ENCODE measurements around the gene ATXN10. TPM values are rescaled to one million over a fixed set of nuclear protein-coding genes. Genes with fewer than 3 reads are reported as not detected.

The ATXN10 gene
- total and polyA plus RNA-seq, 2 of the 13 experiments (the other 11 are each of a cell fraction or from before 2014, with no cell fraction given), result 60.1 to 194 TPM

DNA sequence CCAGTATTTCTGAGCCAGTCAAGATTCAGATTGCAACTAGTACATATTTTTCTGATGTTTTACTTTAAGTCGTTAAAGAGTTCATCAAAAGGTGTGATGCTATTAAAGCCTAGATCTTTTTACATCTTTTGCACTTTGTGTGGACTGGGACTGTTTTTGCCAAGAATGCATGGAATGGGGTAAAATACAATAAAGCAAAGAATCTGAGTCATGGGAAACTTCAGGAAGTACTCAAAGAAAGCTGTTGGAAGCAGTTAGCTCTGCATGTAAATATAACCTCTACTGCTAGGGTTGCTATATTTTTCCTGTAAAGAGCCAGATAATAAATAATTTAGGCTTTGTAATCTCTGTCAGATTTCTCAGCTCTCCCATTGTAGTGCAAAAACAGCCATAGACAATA, 20.9 kb downstream of the ATXN10 start:
- no peak for FAIRE-seq
- no peak overlapping the region for H3K27ac ChIP-seq (ENCODE audit: extremely low read length, insufficient read depth, low read length)
- intact Hi-C loops (cut with micrococcal nuclease; ENCODE audit: unreplicated experiment), result no loop called here
- TF ChIP-seq NFATC3 (CRISPR knock-in tag; IDR thresholded peaks at IDR 0.05) (no peak), ZNF678 (CRISPR knock-in tag; IDR thresholded peaks at IDR 0.05) (no peak), KDM4B (CRISPR knock-in tag; IDR thresholded peaks at IDR 0.05) (no peak), TEAD3 (CRISPR knock-in tag; optimal IDR thresholded peaks at IDR 0.05; ENCODE audit: borderline replicate concordance) (peak; percentile 18), ZNF296 (CRISPR knock-in tag; conservative IDR thresholded peaks at IDR 0.05) (no peak), TBP (CRISPR knock-in tag; IDR thresholded peaks at IDR 0.05) (no peak), ELF3 (CRISPR knock-in tag; IDR thresholded peaks at IDR 0.05) (0 out of 2 replicates have a peak, but pooled peaks have one; percentile 9)
- TF ChIP-seq, protein P1, sequence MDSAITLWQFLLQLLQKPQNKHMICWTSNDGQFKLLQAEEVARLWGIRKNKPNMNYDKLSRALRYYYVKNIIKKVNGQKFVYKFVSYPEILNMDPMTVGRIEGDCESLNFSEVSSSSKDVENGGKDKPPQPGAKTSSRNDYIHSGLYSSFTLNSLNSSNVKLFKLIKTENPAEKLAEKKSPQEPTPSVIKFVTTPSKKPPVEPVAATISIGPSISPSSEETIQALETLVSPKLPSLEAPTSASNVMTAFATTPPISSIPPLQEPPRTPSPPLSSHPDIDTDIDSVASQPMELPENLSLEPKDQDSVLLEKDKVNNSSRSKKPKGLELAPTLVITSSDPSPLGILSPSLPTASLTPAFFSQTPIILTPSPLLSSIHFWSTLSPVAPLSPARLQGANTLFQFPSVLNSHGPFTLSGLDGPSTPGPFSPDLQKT (CRISPR knock-in tag; IDR thresholded peaks at IDR 0.05; ENCODE audit: borderline replicate concordance), result no peak
- TF ChIP-seq, protein P2, sequence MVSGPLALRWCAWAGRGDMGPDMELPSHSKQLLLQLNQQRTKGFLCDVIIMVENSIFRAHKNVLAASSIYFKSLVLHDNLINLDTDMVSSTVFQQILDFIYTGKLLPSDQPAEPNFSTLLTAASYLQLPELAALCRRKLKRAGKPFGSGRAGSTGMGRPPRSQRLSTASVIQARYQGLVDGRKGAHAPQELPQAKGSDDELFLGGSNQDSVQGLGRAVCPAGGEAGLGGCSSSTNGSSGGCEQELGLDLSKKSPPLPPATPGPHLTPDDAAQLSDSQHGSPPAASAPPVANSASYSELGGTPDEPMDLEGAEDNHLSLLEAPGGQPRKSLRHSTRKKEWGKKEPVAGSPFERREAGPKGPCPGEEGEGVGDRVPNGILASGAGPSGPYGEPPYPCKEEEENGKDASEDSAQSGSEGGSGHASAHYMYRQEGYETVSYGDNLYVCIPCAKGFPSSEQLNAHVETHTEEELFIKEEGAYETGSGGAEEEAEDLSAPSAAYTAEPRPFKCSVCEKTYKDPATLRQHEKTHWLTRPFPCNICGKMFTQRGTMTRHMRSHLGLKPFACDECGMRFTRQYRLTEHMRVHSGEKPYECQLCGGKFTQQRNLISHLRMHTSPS (CRISPR knock-in tag; IDR thresholded peaks at IDR 0.05; ENCODE audit: low read depth), result no peak
- TF ChIP-seq, protein P3, sequence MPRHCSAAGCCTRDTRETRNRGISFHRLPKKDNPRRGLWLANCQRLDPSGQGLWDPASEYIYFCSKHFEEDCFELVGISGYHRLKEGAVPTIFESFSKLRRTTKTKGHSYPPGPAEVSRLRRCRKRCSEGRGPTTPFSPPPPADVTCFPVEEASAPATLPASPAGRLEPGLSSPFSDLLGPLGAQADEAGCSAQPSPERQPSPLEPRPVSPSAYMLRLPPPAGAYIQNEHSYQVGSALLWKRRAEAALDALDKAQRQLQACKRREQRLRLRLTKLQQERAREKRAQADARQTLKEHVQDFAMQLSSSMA (CRISPR knock-in tag; IDR thresholded peaks at IDR 0.05), result no peak
- in situ Hi-C loops (cut with HindIII; ENCODE audit: extremely low pct_ligation_motif_present, low pct_unique_long_range_greater_than_20kb), result no loop called here
- CTCF ChIA-PET (ENCODE audit: low intra/inter-chr PET ratio, low total read pairs), result no interaction called here
- no peak overlapping the region for H3K9ac ChIP-seq (ENCODE audit: insufficient read depth, low read depth, low read length)
- no peak overlapping the region for H2AFZ ChIP-seq (ENCODE audit: low read length)
- POLR2A ChIA-PET, result no interaction called here
- H3K36me3 ChIP-seq (replicated peaks in 1 of 2; ENCODE audit: control insufficient read depth in 1 of 2, insufficient read depth in 2 of 2, low read length in 2 of 2), result peaks cover 12 to 40% of the 10 kb centered on the region in 2 experiments
- no TSS peak for BruUV-seq (replicated peaks)
- H3K4me2 ChIP-seq (ENCODE audit: low read depth, low read length), result no peak overlapping the region
- H3K4me3 ChIP-seq (replicated peaks in 1 of 3; ENCODE audit: insufficient read depth in 1 of 3, low read depth in 2 of 3, low read length in 3 of 3), result no peak overlapping the region
- H4K20me1 ChIP-seq (ENCODE audit: insufficient read depth, low read length), result no peaks in the 10 kb centered on the region; the same call in 1 of the 2 replicates
- no peaks in the 10 kb centered on the region for H3K9me3 ChIP-seq (ENCODE audit: low read length)
- H3K27me3 ChIP-seq (ENCODE audit: control insufficient read depth in 1 of 2, insufficient read depth in 2 of 2, low read length in 2 of 2), result no peaks in the 10 kb centered on the region
- DNase-seq (ENCODE audit: low spot score), result no peak
- H3K79me2 ChIP-seq (ENCODE audit: insufficient read depth, low read length), result peaks cover 28% of the 10 kb centered on the region
- H3K4me1 ChIP-seq (ENCODE audit: insufficient read depth, low read length), result peaks cover 12% of the 10 kb centered on the region
- WGBS (ENCODE audit: low lambda C conversion rate), result 85% methylated on average over 1 of the region's 1 CpG
- no peak for ATAC-seq

Data from HepG2 (cell line).